Aorta (tissue), 5 donors: ENCODE measurements around the gene ZNF691. TPM values are rescaled to one million over a fixed set of nuclear protein-coding genes. Genes with fewer than 3 reads are reported as not detected.

Source experiments
- ATAC-seq: fragments of 200-7000 bp; cut with Tn5 transposase; one replicate; pipeline ENCODE4 v1.9.1; 2022; ENCODE audit warnings: moderate library complexity; ENCODE audit not compliant: low FRiP score
- DNase-seq, 2 donors: peaks; one replicate each; pipeline ENCODE4 v3.0.0-alpha.2; 2020
- H3K27ac ChIP-seq, 2 donors: one replicate each; pipeline ENCODE4 v1.5.1; 2013; ENCODE audit warnings: low read length in 2 of 2, mild to moderate bottlenecking in 2 of 2, moderate library complexity in 2 of 2, control low read depth in 1 of 2, inconsistent platforms in 1 of 2, low read depth in 1 of 2
- H3K27me3 ChIP-seq, 2 donors: one replicate each; pipeline ENCODE4 v1.6.1; 2013; ENCODE audit warnings: control low read depth in 1 of 2, low read length in 1 of 2, mild to moderate bottlenecking in 1 of 2, moderate library complexity in 1 of 2; ENCODE audit not compliant: insufficient read depth in 2 of 2, control insufficient read depth in 1 of 2
- H3K36me3 ChIP-seq, 2 donors: one replicate each; pipeline ENCODE4 v1.6.1; 2013; ENCODE audit warnings: control low read depth in 1 of 2, low read length in 1 of 2, mild to moderate bottlenecking in 1 of 2; ENCODE audit not compliant: insufficient read depth in 2 of 2, control insufficient read depth in 1 of 2
- H3K4me1 ChIP-seq, 2 donors: one replicate each; pipeline ENCODE4 v1.6.1; 2013; ENCODE audit warnings: low read length in 2 of 2, control low read depth in 1 of 2, mild to moderate bottlenecking in 1 of 2, moderate library complexity in 1 of 2; ENCODE audit not compliant: insufficient read depth in 2 of 2, control insufficient read depth in 1 of 2
- H3K4me3 ChIP-seq, 2 donors: one replicate each; pipeline ENCODE4 v1.5.1; 2013; ENCODE audit warnings: low read length in 2 of 2, control low read depth in 1 of 2, mild to moderate bottlenecking in 1 of 2
- H3K9me3 ChIP-seq: one replicate; pipeline ENCODE4 v1.6.1; 2013; ENCODE audit warnings: mild to moderate bottlenecking, low read length; ENCODE audit not compliant: control insufficient read depth
- WGBS, 2 donors: extraction: QIAGEN DNeasy Blood & Tissue Kit; methylation state at CpG; one replicate each; pipeline ENCODE4 v1.1.7; 2013; 5-methylcytosine and 5-hydroxymethylcytosine counted together
- intact Hi-C, 2 donors: fragments of 100-400 bp; cut with DNase I; formaldehyde crosslinking; loops; one replicate each; pipeline versions ENCODE4 v1.14.2 to v1.15.0; 2022
- polyA plus RNA-seq, 2 donors: library from polyadenylated mRNA; stranded (reverse); fragments of 200-250 nt; gene quantifications; one replicate each; pipeline ENCODE4 v1.2.3, GENCODE V29; 2013
- total RNA-seq, 2 donors: library from RNA; stranded (reverse); fragmentation: NEBNext Ultra II Directional; extraction: Animal tissue kit (Norgen Biotek cat#: 25700); gene quantifications; one replicate each; pipeline ENCODE4 v1.2.1, GENCODE V29; 2021
- donor health status: healthy with polysubstance abuse.
- donor health status: Bipolar disorder and iron deficiency.
- donor health status: DM: no; HTN: no; CAD: no.
- donor health status: DM: no; HTN: no; CAD: no.
- donor health status: DM: yes; HTN: yes; CAD: no.

The ZNF691 gene
- total and polyA plus RNA-seq, 4 donors: 5.4 to 10.4 (median 8.6) TPM

DNA sequence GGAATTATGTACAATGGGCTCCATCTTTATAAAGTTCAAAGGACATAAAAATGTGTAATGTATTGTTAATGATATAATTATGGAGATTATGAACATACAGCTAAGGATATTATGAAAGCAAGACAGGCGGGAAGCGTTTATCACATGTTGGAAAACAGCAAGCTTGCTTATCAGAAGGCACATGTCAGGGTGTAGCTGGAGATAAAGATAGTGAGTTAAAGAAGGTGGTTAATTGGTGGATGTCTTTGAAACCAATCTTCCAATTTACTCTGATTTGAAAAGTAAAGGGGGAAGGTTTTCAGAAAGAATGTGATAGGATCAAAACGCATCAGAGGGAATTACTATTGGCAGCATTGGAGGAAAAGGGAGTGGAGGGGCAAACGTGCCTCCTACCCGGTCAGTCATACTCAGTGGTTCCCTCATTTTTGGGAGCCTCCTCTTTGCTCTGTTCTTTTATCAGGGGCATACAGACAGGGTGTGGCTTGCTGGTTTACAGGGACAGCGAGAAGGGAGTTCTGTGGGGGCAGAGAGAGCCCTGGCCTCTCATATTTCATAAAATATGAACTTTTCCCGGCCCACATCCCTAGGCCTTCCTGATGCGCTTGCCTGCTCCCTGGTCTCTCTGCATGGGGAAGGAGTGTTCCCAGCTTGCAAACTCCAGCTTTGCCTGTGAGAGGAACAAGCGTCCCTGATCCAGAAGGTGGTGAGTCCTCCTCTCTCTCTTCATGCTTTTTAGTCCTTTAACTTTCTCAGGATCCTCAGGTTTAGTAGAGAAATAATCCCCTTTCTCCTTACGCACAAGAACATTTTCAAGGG, 21.2 kb upstream of the ZNF691 start:
- Histone ChIP-seq H3K9me3 (no peaks in the 10 kb centered on the region), H3K4me3 (no peak overlapping the region), H3K27me3 (no peaks in the 10 kb centered on the region), H3K27ac (no peak overlapping the region), H3K36me3 (no peaks in the 10 kb centered on the region), H3K4me1 (no peaks in the 10 kb centered on the region)
- 79 to 82% methylated on average over 10 of the region's 10 CpGs for WGBS, 2 donors
- intact Hi-C loops: no loop called here
- no peak for DNase-seq
- ATAC-seq: no peak

DNA sequence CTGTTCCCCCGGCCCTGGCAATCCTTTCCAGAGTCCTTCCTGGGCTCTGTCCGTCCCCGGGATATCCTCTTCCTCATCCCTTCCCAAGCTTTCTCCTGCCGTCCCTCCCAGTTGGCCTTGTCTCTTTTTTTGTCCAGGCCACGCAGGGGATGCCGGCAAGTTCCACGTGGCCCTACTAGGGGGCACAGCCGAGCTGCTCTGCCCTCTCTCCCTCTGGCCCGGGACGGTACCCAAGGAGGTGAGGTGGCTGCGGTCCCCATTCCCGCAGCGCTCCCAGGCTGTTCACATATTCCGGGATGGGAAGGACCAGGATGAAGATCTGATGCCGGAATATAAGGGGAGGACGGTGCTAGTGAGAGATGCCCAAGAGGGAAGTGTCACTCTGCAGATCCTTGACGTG, 15.8 kb upstream of the ZNF691 start:
- no peaks in the 10 kb centered on the region for H3K9me3 ChIP-seq
- WGBS, 2 donors: 87 to 89% methylated on average over 17 of the region's 17 CpGs
- no peak overlapping the region for H3K27ac ChIP-seq
- H3K4me1 ChIP-seq: no peaks in the 10 kb centered on the region
- DNase-seq (no peak), ATAC-seq (no peak)
- no peak overlapping the region for H3K4me3 ChIP-seq
- intact Hi-C loops: no loop called here
- H3K27me3 ChIP-seq: no peaks in the 10 kb centered on the region
- H3K36me3 ChIP-seq: peaks cover 0 to 3% of the 10 kb centered on the region in 2 donors

DNA sequence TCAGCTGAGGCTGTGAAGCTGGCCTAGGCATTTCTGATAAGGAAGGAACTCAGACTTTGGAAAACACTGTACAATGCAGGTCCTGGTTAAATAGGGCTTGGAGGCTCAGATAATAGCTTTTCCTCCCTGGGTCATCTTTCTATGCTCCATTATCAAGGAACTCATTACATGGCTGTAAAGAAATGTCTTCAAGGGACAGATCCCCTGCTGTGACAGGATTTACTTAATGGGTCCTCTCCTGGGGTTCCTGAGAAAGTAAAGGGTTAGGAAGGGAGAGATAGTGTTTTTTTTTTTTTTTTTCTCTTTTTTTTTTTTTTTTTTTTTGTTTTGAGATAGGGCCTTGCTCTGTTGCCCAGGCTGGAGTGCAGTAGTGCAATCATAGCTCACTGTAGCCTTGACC, 15.1 kb upstream of the ZNF691 start:
- Histone ChIP-seq H3K9me3 (no peaks in the 10 kb centered on the region), H3K4me3 (no peak overlapping the region), H3K4me1 (no peaks in the 10 kb centered on the region), H3K36me3 (peaks cover 0 to 3% of the 10 kb centered on the region in 2 donors), H3K27ac (no peak overlapping the region), H3K27me3 (no peaks in the 10 kb centered on the region)
- DNase-seq (no peak), ATAC-seq (no peak)
- intact Hi-C loops: no loop called here

DNA sequence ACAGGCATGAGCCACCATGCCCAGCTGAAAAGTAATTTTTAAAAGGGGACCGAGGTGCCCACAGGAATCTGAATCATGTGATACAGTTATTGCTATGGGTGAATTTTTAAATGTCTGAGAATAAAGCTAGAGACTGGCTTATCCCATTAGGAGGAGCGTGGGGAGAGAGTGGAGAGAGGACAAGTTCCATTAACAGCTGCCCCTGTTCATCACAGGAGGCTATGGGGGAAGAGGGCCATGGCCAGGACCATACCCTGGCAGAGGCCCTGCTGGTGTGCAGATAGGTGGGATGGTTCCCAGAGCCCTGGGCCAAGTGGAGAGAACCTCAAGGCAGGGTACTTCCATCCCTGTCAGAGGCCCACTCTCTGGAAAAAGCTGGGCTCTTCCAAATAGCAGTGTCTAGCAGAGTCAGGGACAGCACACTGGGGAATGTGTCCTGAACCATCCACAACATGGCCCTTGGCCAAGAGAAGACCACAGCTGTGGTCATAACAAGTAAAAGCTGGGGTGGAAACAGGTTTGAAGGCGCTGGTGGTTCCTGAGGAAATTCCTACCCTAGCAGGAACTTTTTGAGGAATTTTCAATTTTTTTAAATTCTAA, 13.7 kb upstream of the ZNF691 start:
- WGBS, 2 donors: 89 to 92% methylated on average over 3 of the region's 3 CpGs
- H3K4me1 ChIP-seq: no peaks in the 10 kb centered on the region
- H3K4me3 ChIP-seq: no peak overlapping the region
- H3K27me3 ChIP-seq: no peaks in the 10 kb centered on the region
- no peak for ATAC-seq
- H3K9me3 ChIP-seq: no peaks in the 10 kb centered on the region
- no peak for DNase-seq
- H3K27ac ChIP-seq: no peak overlapping the region
- peaks cover 0 to 3% of the 10 kb centered on the region in 2 donors for H3K36me3 ChIP-seq
- intact Hi-C loops: no loop called here

DNA sequence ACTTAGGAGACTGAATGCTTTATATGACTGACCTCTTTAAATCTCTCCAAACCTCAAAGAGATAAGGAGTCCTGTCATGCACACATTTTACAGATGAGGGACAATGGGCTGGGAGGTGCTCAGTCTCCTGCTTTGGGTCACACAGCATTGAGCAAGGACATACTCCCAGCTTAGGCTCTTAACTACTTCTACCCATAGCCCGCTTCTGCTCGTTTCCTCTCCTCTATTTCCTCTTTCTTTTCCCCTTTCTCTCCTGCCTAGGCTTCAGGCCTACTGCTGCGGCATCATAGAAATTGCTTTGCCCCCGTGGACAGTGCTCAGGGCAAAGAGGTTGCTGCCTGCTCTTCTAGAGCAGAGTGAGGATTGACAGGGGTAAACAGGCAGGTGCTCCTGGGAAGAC, 12.4 kb upstream of the ZNF691 start:
- no peaks in the 10 kb centered on the region for H3K9me3 ChIP-seq
- peaks cover 0 to 3% of the 10 kb centered on the region in 2 donors for H3K36me3 ChIP-seq
- H3K27ac ChIP-seq: no peak overlapping the region
- DNase-seq (no peak), ATAC-seq (no peak)
- intact Hi-C loops: no loop called here
- WGBS, 2 donors: 92 to 94% methylated on average over 4 of the region's 4 CpGs
- H3K27me3 ChIP-seq: no peaks in the 10 kb centered on the region
- no peaks in the 10 kb centered on the region for H3K4me1 ChIP-seq
- no peak overlapping the region for H3K4me3 ChIP-seq

DNA sequence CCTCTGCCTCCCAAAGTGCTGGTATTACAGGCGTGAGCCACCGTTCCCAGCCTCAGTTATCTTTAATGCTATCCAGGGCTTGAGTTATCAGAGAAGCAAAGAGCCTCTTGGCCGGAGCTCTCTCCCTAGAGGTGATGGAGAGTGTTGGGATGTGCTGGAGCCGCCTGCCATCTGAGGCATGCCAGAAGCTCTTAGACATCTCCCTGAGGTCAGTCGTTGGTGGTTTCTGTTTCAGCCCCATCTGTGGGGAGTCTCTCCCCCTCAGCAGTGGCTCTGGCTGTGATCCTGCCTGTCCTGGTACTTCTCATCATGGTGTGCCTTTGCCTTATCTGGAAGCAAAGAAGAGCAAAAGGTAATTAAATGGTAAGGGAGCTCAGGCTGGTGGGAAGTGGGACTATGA, 11.6 kb upstream of the ZNF691 start:
- intact Hi-C loops: no loop called here
- H3K27me3 ChIP-seq: no peaks in the 10 kb centered on the region
- 86 to 91% methylated on average over 5 of the region's 5 CpGs for WGBS, 2 donors
- no peak for ATAC-seq
- H3K4me3 ChIP-seq: no peak overlapping the region
- peaks cover 0 to 3% of the 10 kb centered on the region in 2 donors for H3K36me3 ChIP-seq
- H3K27ac ChIP-seq: no peak overlapping the region
- H3K4me1 ChIP-seq: no peaks in the 10 kb centered on the region
- DNase-seq: no peak
- no peaks in the 10 kb centered on the region for H3K9me3 ChIP-seq

DNA sequence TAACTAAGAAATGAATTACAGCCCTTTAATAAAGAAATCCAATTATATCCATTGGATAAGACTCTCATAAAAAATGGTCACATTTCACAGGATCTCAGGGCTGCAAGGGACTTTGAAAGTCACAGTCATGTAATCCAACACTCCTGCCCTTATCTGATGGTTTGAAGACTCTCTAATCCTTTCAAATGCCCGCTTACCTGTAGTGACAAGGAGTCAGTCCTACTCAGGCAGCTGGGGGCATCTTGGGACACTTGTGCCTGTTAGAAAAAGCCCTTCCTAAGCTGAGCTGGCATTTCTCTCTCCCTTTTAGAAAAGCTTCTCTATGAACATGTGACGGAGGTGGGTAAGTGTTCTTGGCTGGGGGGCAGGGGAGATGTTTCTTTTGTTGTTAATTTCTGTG, 11.0 kb upstream of the ZNF691 start:
- Histone ChIP-seq H3K27me3 (no peaks in the 10 kb centered on the region), H3K4me3 (no peak overlapping the region), H3K36me3 (peaks cover 0 to 3% of the 10 kb centered on the region in 2 donors), H3K4me1 (no peaks in the 10 kb centered on the region), H3K27ac (no peak overlapping the region), H3K9me3 (no peaks in the 10 kb centered on the region)
- ATAC-seq (no peak), DNase-seq (no peak)
- 95 to 98% methylated on average over 2 of the region's 2 CpGs for WGBS, 2 donors
- intact Hi-C loops: no loop called here

DNA sequence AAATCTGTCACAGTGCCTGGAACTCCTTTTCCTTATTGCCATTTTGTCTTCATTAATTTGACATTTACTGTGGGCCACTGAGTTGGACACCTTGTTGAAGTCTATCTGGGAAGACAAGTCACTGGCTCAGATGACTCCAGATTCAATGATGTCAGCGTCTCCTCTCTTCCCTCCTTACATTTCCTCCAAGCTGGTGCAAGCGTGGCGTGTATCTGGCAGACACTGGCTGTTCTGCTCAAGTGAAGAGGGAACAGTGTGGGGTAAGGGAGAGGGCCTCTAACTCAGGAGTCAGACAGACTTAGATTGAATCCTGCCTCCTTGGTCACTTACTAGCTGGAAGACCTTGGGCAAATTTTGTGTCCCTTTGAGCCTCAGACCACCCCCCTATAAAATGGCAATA, 8.7 kb upstream of the ZNF691 start:
- intact Hi-C loops: no loop called here
- Histone ChIP-seq H3K4me3 (no peak overlapping the region), H3K27me3 (no peaks in the 10 kb centered on the region), H3K36me3 (no peaks in the 10 kb centered on the region), H3K27ac (no peak overlapping the region), H3K9me3 (no peaks in the 10 kb centered on the region), H3K4me1 (no peaks in the 10 kb centered on the region)
- DNase-seq (no peak), ATAC-seq (no peak)
- WGBS, 2 donors: 44 to 66% methylated on average over 3 of the region's 3 CpGs
